AG20443 (cell line): ENCODE data around the gene VDR.
A peak's percentile ranks its signal among the peaks of the same experiment; 100 is the strongest.

Experiments
- DNase-seq: peaks from one replicate; pipeline ENCODE4 v3.0.0; 2012; ENCODE audit warnings: low spot score, mixed read lengths

The VDR gene

DNA sequence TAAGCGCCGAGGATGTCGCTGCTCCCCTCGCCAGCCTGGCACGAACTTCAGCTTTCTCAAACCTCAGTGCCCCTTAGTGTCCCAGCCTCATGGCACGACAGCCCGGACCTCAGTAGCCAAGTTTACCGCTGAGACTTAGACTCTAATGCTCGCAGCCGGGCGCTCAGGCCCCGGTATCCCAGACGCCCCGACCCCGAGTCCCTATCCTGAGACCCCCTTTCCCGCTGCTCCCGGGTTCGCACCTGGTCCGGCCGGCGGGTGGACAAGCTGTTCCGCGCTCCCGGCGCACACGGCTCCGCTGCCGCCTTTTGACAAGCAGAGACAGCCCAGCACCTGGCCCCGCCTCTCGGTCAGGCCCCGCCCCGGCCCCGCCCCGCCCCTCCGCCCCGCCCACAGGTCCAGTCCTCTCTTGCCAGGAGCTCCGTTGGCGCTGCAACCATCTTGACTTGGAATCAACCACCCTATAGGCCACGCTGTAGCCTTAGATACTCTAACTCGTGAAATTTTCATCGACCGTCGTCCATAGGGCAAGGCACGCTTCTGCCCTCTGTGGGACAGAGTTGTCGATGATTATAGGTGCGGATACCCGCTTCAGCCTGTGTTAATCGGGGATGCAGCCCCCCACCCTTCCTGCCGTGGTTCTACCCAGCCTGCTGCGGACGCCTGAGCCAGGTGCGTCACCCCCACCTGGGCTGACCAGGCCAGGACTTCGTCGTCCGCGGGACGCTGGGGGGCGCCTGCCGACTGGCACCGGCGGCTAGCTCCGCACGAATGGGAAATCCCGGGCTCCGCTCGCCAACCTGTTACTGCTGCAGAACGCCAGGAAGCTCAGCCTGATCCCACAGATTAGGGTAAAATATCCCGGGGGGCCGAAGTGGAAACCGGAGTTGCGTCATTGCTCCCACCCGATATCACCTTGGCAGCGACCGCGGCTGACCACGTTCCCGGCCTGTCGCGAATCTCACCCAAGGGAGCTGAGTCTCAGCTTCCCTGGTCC, at the start of gene VDR:
Gene VDR (minus strand): TSS at position 282 of the 997 bp plus-strand sequence. CDS start 25,881 bp downstream, outside the sequence.
- peak; percentile 95 for DNase-seq

DNA sequence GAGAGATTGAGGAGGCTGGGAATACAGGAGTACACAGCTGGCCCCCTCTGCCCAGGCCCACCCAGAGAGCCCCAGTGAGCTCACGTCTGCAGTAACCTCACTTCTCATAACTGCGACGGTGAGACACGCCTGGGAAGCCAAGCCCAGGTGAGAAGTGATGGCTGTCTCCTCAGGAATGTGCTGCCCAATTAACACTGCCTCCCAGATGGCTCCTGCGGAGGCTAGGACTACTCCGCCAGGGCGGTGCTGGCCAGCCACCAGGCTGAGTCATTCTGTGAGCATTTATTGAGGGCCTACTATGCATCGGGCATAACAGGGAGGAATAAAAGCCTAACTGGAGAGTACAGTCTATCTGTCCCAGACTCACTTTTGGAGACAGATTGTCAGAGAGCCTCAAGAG, 49.3 kb upstream of the VDR start:
- no peak for DNase-seq

DNA sequence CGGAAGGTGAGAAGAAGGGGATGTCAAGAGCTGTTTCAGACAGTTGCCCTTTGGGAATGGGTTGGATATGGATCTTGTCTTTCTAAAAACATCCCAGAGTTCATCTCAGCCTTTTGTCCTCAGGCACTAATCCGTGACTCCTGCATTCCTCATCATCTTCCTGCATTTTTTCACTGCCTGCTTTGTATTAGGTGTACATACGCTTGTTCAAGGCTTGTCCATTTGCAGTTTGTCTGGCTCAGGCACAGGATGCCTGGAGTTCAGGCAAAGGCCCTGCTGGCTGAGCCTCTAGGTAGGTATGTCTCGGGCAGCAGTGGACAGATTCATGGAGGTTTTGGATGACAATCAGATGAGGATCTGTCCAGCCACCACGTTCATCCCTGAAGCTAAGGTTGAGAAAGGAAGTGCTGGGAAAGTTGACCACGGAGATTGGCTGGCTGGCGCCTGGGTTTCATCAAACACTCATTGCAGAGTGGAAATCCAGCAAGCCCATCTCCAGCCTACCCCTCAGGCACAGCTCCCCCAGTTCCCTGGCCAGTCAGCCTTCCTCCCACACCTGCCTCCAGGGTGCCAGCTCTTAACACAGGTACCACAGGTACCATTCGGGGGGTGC, 46.2 kb upstream of the VDR start:
- no peak for DNase-seq

DNA sequence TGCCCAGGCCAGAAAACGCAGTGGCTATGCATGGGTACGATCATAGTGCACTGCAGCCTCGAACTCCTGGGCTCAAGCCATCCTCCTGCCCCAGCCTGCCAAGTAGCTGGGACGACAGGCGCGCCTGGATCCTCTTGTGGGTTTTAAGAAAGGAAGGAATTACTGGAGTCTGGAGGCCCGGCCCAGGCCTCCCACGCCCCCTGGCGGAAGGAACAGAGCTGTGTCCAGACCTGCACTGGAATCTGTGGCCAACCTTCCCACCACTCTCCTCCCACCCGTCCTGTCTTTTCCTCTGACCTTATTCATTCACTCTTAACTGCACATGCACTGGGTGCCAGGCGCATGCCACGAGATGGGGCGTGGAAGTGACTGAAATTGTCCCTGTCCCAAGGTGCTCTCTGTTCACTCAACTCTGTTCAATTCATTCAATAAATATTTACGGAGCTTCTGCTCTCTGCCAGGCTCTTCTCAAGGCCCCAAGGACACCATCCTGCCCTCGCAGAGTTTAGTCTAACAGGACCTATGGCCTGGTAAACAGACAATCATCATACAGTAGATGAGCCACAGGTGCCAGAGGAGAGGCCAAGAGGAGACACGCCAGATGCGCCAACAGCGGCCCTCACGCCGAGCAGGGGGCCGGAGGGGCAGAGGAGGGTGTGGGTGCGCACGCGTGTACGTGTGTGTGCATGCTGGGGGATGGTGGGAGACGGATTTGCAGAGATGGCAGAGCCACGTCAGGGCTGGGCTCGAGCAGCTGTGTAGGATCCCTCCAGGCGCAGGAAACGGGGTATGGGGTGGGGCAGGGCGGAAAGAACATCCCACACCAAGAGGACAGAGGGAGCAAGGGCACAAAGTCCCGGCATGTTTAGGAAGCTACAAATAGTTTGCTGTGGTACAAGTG, 44.9 kb upstream of the VDR start:
- DNase-seq: peak; percentile 93

DNA sequence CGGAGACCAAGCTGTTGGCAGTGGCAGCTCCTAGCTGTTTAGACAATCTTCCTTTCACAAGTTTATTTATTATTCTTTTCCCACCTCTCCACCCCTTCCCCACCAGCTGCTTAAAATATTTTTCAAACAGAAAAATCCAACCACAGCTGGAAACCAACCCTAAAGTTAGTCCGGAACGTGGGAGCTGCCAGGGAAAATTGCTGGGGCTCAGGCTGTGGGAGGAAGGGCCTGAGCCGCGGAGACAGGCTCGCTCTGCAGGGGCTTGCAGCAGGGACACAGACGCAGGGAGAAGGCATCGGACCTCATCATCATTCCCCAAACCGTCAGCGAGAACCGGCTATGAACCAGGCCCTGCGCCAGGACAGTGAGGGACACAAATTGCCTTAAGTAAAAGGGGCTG, 42.5 kb upstream of the VDR start:
- DNase-seq: no peak

DNA sequence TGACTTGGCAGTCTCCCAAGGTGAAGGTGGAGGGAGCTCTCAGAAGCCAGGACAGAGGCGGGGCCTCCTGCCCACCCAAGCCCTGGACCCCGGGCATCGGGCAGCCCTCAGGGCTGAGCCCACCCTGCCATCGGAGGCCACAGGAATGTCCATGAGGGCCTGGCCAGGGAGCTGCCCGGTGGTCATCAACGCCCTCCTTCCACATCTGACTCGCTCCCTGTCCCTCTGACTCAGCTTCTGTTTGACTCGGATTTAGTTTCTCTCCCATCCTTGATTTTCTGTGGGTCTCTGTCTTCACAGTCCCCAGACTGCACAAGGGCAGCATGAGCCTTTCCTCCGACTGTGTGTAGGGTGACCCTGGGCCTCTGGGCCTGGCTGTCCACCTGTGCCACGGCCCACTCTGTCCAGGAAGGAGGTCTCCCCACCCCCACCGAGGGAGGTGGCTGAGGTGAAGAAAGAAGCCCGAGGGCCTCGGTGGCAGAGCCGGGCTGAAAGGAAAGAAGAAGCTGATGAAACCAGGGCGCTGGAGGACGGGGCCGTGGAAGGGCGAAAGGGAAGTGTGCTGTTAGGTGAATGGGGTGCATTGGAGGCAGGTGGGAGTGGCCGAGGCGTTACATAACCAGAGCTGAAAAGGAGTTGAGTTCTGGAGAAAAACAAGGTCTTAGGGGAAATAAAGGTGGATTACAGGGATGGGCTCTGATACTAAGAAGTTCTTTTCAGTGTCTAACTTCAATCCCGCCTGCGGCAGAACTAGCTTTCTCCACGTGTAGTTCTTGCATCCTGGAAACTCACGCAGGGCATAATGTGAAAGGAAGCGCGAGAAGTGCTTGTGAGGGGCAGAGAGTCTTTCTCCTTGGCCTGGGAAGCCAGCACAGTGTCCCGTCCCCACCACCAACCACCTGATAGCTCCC, 41.9 kb upstream of the VDR start:
- peak; percentile 74 for DNase-seq

DNA sequence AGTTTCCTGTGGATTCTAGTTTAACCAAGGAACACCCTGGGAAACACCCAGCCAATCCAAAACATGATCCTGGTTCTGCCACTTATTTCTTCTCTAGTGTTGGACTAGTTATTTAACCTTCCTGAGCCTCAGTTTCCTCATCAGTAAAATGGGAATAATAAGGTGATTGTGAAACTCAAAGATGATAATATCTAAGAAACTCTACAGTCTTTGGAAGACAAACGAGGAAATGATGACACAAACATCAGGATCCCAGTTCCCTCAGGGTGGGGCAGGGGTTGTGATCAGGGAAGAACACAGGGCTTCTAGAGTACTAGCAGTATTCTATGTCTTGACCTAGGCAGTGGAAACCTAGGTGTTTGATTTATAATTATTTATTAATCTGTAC, 40.5 kb upstream of the VDR start:
- DNase-seq: no peak

DNA sequence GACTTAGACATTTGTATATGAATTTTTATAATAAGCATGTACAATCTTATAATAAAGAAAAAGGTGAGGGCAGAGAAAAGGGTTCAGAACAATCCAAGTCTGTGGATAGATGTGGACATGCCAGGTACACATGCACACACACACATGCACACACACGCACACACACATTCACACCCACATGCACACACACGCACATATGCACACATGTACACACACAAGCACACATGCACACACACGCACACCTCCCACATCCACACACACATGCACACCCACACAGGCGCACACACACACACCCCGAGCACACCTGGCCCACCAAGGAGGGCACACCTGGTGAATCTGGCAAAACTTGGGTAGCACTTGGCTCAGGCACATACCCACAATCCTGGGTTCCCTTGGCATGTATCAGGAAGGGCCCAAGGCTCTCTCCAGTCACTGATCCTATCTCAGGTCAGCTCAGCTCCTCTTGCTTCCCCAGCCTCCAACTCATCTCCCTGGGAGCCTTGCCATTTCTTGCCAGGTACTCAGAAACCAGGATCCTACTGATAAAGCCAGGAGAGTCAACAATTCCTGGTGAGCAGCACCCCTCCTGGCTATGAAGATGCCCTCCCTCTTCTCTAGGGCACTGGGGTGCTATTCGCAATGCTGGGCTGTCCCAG, 40.0 kb upstream of the VDR start:
- no peak for DNase-seq

DNA sequence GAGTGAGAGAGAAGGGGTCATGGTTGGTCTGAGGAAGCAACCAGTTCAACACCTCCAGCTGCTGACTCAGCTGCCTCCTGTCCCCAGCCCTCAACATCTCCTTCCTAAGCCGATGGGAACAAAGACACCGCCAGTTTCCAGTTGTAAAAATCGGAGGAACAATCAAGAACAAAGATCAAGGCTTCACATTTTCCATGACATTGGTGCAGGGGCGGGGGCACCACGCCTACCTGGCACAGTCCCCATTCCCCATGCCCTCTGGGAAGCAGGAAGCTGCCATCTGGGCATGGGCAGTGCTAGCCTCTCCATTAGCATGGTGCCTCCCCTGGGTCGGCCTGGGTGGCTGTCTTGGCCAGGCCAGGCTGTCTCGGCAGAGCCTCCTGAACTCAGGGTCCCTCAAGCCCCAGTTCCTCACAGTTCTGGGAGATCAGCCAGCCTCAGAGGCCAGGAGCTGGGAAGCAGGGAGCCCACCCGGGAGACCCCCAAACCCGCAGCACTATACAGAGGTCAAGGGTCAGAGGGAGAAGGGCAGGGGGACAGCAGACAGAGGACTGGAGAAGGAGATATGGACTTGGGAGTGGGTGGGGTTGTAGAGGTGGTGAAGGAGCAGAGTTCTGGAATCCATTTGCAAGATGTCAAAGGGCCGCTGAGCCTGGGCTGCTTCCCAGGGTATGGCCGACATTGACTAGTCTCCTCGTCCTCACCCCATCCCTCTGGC, 39.0 kb upstream of the VDR start:
- DNase-seq: no peak

DNA sequence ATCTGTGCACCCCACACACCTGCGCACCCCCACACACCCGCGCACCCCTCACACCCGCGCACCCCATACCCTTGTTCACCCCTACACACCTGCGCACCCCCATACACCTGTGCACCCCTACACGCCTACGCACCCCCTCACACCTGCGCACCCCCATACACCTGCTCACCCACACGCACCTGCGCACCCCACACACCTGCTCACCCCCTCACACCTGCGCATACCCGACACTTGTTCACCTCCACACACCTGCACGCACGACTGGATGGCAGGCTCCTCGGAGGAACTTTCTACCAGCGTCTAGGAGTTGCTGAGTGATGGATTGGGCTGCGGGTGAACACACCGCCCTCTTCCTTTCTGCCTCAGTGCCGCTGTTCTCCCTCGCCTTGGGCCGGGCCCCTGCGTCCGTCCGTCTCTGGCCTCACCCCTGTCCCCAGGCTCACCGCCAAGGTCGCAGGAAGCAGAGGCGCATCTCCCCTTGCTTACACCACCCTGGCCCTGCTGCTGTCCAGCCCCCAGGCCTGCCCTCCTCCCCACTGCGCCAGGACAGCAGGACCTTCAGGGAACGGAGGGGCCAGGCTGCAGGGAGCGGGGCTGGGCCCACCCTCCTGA, 37.9 kb upstream of the VDR start:
- no peak for DNase-seq

DNA sequence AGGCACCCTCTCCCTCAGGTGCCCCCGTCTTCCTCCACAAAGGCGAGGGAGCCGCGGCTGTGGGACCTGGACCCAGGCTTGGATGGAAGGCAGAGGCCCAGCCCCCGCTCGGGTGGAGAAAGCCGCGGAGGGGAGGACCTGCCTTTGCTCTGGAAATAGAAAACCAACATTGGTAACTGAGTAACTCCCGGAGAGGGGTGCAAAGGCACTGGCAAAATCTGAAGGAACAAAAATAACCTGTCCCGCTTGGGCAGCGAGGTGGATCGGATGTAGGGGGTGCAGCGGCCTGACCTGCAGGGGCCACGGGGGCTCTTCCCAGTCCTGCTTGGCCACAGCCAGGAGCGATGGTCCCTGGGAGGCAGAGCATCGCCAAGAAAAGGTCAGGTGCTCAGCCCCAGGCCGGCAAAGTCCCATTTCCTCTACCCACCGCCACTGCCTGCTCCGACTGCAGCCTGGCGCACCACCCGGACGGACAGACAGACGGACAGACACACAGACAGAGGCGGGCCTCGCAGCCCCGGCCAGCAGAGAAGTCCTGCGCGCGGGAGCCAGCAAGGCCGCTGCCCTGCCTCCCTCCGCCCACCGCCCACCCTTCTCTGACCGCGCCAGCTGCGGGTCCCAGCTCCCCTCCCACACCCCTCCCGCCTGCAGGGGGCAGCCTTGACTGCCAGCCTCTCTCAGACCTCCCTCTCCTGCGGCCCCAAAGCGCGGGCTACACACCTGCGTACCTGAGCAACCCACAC, 37.2 kb upstream of the VDR start:
- peak; percentile 25 for DNase-seq

DNA sequence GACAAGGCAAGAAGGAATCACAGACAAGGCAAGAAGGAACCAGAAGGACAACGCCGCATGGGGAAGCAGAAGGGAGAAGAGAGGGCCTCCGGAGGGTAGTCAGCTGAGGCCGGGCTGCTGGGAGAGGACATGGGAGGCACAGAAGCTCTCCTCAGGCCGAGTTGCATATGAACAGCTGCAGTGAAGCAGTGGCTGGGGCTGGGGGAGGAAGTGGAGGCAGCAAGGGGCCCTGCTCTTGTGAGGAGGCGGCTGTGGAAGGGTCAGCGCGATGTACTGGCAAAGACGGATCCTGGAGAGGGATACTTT, 36.6 kb upstream of the VDR start:
- no peak for DNase-seq

DNA sequence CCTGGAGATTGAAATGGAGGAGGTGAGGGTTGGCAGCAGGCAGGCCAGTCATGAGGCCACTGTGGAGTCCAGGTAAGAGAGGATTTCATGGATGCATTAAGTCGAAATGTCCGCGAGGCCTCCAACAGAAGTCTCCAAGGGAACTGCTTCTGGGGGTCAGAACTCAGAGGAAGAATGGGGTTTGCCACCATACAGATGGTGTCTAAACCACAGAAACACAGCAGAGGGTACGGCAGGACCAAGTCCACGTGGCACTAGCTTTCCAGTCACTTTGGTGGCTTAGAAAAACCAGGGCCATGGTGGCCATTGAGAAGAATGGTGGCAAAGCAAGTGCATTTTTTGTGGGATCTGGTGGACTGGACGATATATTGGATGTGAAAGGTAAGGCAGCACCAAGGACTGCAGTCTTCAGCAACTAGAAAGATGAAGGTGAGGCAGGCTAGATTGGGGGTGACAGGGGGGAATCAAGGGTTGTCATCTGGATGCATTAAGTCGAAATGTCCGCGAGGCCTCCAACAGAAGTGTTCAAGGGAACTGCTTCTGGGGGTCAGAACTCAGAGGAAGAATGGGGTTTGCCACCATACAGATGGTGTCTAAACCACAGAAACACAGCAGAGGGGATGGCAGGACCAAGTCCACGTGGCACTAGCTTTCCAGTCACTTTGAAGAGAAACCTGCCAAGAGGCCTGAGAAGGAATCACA, 36.1 kb upstream of the VDR start:
- DNase-seq: no peak

DNA sequence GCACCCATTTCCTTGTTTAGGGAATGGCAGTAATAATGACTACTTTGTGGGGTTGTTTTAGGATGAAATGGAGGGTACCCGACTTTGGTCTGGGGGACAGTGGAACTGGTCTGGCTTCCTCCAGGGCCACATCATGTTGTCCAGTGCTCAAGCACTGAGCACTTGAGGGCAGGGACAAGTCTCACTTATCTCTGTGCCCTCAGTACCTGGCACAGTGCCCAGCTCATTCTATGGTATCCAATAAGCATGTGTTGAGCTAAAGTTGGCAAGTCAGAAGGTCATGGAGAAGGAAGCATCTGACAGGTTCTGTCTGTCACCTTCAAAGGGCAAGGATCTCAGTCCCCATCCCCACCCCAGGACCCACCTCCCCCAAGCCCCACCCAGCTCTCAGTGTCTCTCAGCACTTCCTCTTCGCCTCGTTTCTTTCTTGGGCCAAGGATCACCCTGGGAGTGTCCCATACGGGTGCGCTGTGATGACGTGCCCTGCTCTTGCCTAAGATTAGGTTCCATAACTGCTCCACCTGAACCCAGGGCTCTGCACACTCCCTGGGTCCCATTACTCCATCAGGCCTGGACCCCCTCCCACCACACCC, 34.3 kb upstream of the VDR start:
- DNase-seq: no peak

DNA sequence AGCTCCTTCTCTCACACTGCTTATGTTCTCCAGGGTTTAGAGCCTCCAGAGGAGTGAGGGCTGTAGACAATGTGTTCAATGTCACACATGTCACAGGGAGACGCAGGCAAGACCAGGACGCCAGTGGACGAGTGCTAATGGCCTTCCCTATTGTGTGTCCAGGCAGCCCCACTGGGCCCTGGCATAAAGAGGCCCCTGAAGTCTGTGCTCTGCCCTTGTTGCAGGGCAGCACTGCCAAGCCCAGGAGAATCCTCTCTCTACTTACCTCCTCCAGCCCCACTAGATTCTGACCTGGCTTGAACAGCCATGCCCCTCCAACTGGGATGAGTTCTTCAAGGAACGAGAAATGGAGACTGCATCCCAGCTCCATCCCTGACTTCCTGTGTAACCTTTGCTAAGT, 33.8 kb upstream of the VDR start:
- DNase-seq: no peak

DNA sequence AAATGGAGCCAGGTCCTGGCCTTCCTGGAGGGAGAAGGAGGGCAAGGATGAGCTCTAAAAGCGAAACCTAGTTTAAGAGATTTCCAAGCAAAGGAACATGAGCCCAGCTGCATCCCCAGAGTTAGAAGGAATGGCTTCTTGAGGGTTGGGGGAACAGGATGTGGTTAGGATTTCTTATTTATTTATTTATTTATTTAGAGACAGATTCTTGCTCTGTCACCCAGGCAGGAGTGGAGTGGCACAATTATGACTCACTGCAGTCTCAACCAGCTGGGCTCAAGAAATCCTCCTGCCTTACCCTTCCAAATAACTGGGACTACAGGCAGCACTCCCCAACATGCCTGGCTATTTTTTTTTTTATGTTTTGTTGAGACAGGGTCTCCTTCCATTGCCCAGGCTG, 33.3 kb upstream of the VDR start:
- DNase-seq: peak; percentile 25

DNA sequence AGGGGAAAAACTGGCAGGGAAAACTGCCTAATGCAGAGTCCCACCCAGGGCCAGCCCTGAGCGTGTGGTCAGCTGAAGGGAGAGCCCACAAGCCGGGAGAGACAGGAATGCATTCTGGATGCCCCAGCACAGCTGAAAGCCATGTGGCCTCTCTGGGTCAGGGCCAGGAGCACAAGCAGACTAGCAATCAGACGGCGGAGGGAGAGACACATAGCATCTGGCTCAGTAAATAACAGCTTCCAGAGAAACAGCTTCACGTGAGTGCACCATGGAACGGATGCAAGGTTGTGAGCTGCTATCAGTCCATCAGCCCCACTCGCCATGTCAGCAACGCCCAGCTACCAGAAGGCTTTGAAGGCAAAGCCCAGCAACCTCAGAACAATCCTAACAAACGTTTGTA, 30.4 kb upstream of the VDR start:
- peak; percentile 93 for DNase-seq

DNA sequence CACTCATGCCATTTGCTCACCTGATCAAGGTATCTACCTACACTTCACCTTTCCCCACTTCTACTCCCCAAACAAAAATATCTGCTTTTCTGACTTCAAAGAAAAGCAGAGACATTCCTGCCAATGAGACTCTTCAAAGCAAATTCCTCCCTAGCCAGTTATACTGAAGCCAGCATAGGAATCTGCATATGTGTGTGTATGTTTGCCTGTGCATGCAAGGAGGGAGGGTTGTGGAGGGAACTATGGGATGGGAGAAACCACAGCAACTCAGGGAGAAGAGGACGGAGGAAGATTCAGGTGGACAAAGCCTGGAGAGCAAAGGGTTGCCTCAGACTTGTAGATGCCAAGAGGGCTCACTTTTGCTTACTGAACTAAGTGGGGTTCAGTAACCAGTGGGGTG, 26.4 kb upstream of the VDR start:
- DNase-seq: no peak
